ENCODE measurements around the gene NPPA. TPM values are rescaled to one million over a fixed set of nuclear protein-coding genes. Genes with fewer than 3 reads are reported as not detected.

NPPA gene
- total and polyA plus RNA-seq, 3 donors from 2014 or later, result not detected

DNA sequence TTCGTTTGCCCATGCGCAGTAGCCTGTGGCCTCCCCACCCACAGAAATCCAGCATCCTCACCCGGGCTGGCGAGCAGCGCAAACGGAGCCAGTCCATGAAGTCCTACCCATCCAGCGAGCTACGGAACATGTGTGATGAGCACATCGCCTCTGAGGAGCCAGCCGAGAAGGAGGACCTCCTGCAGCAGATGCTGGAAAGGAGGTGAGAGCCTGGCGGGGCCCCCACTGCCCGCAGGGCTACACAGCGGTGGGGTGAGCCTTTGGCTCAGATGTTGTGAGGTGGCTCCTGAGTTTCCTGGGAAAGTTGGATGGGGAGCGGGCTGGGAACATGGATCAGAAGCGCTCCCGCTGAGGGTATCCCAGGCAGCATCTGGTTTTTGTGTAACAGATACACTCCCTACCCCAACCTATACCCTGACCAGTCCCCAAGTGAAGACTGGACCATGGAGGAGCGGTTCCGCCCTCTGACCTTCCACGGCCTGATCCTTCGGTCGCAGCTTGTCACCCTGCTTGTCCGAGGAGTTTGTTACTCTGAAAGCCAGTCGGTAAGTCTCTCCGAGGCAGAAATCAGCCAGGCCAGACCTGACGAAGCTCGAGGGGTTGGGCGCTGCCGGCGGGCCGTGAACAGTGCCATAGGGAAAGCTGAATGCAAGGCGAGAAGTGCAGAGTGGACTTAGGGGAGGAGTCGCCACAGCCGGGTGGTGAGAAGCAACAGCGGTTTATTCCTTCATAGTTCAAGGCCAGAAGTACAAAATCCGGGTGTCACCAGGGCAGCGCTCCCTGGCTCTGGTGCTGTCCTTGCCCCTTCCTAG is 10.4 kb downstream of the NPPA start:
- Histone ChIP-seq H3K9me3 (no peaks in the 10 kb centered on the region), H3K36me3 (ENCODE audit: low read depth, missing control alignments) (no peaks in the 10 kb centered on the region), H3K4me1 (no peaks in the 10 kb centered on the region), H3K27ac (no peak overlapping the region), H3K4me3 (no peak overlapping the region), H3K27me3 (no peaks in the 10 kb centered on the region)
- TF ChIP-seq, protein P1, sequence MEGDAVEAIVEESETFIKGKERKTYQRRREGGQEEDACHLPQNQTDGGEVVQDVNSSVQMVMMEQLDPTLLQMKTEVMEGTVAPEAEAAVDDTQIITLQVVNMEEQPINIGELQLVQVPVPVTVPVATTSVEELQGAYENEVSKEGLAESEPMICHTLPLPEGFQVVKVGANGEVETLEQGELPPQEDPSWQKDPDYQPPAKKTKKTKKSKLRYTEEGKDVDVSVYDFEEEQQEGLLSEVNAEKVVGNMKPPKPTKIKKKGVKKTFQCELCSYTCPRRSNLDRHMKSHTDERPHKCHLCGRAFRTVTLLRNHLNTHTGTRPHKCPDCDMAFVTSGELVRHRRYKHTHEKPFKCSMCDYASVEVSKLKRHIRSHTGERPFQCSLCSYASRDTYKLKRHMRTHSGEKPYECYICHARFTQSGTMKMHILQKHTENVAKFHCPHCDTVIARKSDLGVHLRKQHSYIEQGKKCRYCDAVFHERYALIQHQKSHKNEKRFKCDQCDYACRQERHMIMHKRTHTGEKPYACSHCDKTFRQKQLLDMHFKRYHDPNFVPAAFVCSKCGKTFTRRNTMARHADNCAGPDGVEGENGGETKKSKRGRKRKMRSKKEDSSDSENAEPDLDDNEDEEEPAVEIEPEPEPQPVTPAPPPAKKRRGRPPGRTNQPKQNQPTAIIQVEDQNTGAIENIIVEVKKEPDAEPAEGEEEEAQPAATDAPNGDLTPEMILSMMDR (IDR thresholded peaks at IDR 0.05), result no peak
- TF ChIP-seq POLR2A (IDR thresholded peaks at IDR 0.05), result no peak
- WGBS, 2 donors, result 78% methylated on average over 31 to 36 of the region's 36 CpGs
- peak; percentile 20 for DNase-seq
- intact Hi-C loops (cut with DNase I; ENCODE audit: low total_unique reads), result no loop called here

DNA sequence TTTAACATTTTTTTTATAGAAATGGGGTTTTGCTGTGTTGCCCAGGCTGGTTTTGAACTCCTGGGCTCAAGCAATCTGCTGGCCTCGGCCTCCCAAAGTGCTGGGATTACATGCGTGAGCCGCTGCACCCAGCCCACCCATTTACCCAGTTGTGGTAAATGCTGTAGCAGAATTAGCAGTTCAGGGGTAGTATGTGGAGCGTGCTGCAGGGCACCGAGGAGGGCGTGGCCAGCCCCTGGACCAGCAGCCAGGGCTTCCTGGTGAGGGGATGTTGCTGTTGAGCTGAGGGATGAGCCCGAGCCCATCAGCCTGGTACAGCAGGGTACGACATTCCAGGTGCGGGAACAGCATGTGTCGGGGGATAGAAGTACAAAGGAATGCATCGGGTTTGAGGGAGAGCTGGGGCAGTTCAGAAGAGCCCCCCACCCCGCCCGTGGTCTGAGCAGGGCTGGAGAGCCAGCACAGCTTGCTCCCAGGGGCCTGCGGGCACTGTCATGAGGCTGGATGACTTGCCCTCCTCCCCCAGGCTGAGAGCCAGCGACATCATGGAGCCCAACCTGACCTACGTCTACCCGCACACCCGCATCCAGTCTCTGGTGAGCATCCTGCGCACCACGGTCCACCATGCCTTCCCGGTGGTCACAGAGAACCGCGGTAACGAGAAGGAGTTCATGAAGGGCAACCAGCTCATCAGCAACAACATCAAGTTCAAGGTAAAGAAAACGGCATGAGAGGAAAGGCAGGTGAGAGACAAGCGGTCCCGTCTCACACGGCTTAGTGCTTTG is 11.9 kb downstream of the NPPA start:
- 93 to 94% methylated on average over 25 to 28 of the region's 28 CpGs for WGBS, 2 donors

GRCh38 chr1:11833900-11834299 is 13.7 kb downstream of the NPPA start:
- Histone ChIP-seq H3K27ac (no peak overlapping the region), H3K4me3 (no peak overlapping the region), H3K36me3 (ENCODE audit: low read depth, missing control alignments) (no peaks in the 10 kb centered on the region), H3K27me3 (no peaks in the 10 kb centered on the region), H3K4me1 (no peaks in the 10 kb centered on the region), H3K9me3 (no peaks in the 10 kb centered on the region)
- TF ChIP-seq, protein P1 (IDR thresholded peaks at IDR 0.05), result no peak
- TF ChIP-seq POLR2A (IDR thresholded peaks at IDR 0.05), result no peak
- intact Hi-C loops (cut with DNase I; ENCODE audit: low total_unique reads), result no loop called here
- no peak for DNase-seq
- WGBS, 2 donors, result 95 to 96% methylated on average over 13 of the region's 13 CpGs

More for the DNA sequence above, 11.9 kb downstream of the NPPA start:
- Histone ChIP-seq H3K27me3 (no peaks in the 10 kb centered on the region), H3K27ac (no peak overlapping the region), H3K4me1 (no peaks in the 10 kb centered on the region), H3K9me3 (no peaks in the 10 kb centered on the region), H3K36me3 (ENCODE audit: low read depth, missing control alignments) (no peaks in the 10 kb centered on the region), H3K4me3 (no peak overlapping the region)
- TF ChIP-seq POLR2A (IDR thresholded peaks at IDR 0.05), result no peak
- TF ChIP-seq, protein P1 (IDR thresholded peaks at IDR 0.05), result no peak
- no peak for DNase-seq
- intact Hi-C loops (cut with DNase I; ENCODE audit: low total_unique reads), result no loop called here

DNA sequence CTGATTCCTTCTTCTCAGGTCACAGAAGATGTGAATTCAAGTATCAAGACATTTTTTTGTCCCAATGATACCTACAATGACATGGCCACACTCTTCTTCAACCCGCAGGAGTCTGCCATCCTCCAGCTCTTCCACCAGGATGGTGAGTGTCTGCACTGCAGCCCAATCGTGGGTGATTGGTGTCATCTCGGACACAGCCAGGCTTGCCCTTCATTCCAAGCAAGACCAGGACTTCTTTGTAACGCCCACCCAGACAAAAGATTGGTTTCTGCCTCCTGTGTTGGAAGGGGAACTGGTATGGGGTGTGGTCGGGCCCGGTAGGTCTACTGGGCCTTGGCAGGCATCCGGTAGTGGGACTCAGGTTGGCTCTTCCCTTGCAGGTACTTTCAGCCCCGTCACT is 14.1 kb downstream of the NPPA start:
- TF ChIP-seq POLR2A (IDR thresholded peaks at IDR 0.05), result no peak
- TF ChIP-seq, protein P1 (IDR thresholded peaks at IDR 0.05), result no peak
- 88 to 91% methylated on average over 8 of the region's 8 CpGs for WGBS, 2 donors
- Histone ChIP-seq H3K27ac (no peak overlapping the region), H3K4me1 (no peaks in the 10 kb centered on the region), H3K27me3 (no peaks in the 10 kb centered on the region), H3K4me3 (no peak overlapping the region), H3K36me3 (ENCODE audit: low read depth, missing control alignments) (no peaks in the 10 kb centered on the region), H3K9me3 (no peaks in the 10 kb centered on the region)
- intact Hi-C loops (cut with DNase I; ENCODE audit: low total_unique reads), result no loop called here
- no peak for DNase-seq
